Subcutaneous abdominal adipose tissue (tissue), 5 donors: Measurements from ENCODE around the gene GPR84.

Source experiments
- H3K27ac ChIP-seq: one replicate; pipeline ENCODE4 v1.7.0; 2013; ENCODE audit warnings: low read depth, mild to moderate bottlenecking, inconsistent platforms, low read length, moderate library complexity
- H3K27me3 ChIP-seq, 5 donors: one replicate each; pipeline ENCODE4 v1.7.0; 2013; ENCODE audit warnings: low read length in 5 of 5, inconsistent platforms in 1 of 5; ENCODE audit not compliant: control insufficient read depth in 5 of 5, insufficient read depth in 4 of 5
- H3K36me3 ChIP-seq, 5 donors: one replicate each; pipeline ENCODE4 v1.7.0; 2013; ENCODE audit warnings: low read length in 5 of 5; ENCODE audit not compliant: control insufficient read depth in 5 of 5, insufficient read depth in 5 of 5
- H3K4me1 ChIP-seq, 5 donors: one replicate each; pipeline ENCODE4 v1.7.0; 2013; ENCODE audit warnings: low read length in 5 of 5, mild to moderate bottlenecking in 3 of 5, moderate library complexity in 1 of 5; ENCODE audit not compliant: control insufficient read depth in 5 of 5, insufficient read depth in 5 of 5
- H3K4me3 ChIP-seq, 5 donors: one replicate each; pipeline ENCODE4 v1.7.0; 2013; ENCODE audit warnings: low read length in 5 of 5, low read depth in 1 of 5
- H3K9ac ChIP-seq, 5 donors: one replicate each; pipeline ENCODE4 v1.7.0; 2013; ENCODE audit warnings: low read length in 5 of 5, mild to moderate bottlenecking in 4 of 5, moderate library complexity in 3 of 5
- H3K9me3 ChIP-seq, 5 donors: one replicate each; pipeline ENCODE4 v1.7.0; 2013; ENCODE audit warnings: low read length in 5 of 5; ENCODE audit not compliant: control insufficient read depth in 5 of 5
- donor health status: healthy.
- donor health status: healthy.
- donor health status: healthy.
- donor health status: healthy.
- donor health status: healthy.

Gene GPR84

DNA sequence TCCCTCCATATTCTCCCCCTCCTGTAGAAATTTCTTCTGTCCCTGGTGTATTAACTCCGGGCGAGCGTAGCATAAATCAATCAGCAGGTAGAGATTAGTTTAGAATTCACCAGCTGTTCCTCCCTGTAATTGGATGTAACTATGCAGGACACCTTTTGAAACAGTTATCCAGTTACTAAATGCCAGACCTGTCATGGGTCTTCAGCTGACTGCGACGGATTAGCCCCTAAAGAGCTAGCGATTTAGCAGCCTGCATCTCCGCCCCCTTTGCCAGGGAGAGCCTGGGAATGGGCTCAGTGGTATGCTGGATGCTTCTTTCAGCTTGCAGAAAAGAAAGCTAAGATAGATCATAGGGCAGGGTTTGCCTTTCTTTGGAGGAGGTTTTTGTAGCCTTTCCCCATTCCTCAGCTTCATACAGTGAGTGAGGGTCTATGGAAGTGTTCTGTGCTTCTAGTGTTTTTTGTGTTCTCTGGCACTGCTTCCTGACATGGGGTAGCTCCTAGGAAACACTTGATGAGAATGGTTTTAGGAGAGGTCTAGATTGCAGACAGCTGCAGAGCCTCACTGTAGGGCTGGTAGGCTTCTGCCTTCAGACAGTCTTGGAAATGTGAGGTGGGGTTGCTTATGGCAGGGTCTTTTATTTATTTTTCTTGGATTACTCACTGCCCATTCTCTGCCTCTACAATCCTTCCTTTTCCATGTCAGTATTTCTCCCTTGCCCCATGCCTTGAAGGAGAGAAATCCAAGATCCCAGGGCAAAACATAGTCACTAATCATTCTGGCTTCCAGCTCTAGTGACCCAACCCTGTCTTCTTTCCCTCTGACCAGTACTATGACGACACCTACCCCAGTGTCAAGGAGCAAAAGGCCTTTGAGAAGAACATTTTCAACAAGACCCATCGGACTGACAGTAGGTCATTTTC lies 22.6 kb downstream of the GPR84 start:
- Histone ChIP-seq H3K36me3 (peaks cover 30 to 57% (median 46%) of the 10 kb centered on the region in 5 donors), H3K9me3 (no peaks in the 10 kb centered on the region), H3K9ac (no peak overlapping the region), H3K4me1 (peaks cover 5 to 34% (median 22%) of the 10 kb centered on the region in 5 donors), H3K27me3 (no peaks in the 10 kb centered on the region), H3K4me3 (no peak overlapping the region), H3K27ac (no peak overlapping the region)

GRCh38 chr12:54340846-54341245 lies 23.4 kb downstream of the GPR84 start:
- Histone ChIP-seq H3K36me3 (peaks cover 30 to 52% (median 40%) of the 10 kb centered on the region in 5 donors), H3K9me3 (no peaks in the 10 kb centered on the region), H3K27ac (no peak overlapping the region), H3K27me3 (no peaks in the 10 kb centered on the region), H3K4me1 (peaks cover 5 to 34% (median 22%) of the 10 kb centered on the region in 5 donors), H3K9ac (no peak overlapping the region), H3K4me3 (no peak overlapping the region)

GRCh38 chr12:54338698-54339296 lies 25.5 kb downstream of the GPR84 start:
- Histone ChIP-seq H3K4me3 (no peak overlapping the region), H3K4me1 (peaks cover 5 to 40% (median 22%) of the 10 kb centered on the region in 5 donors), H3K27ac (no peak overlapping the region), H3K9ac (no peak overlapping the region), H3K27me3 (no peaks in the 10 kb centered on the region), H3K36me3 (peaks cover 24 to 36% (median 28%) of the 10 kb centered on the region in 5 donors), H3K9me3 (no peaks in the 10 kb centered on the region)

GRCh38 chr12:54337854-54338650 lies 26.2 kb downstream of the GPR84 start:
- H3K9ac ChIP-seq: peak overlapping the region in 1 of 5 donors; percentile 22
- peaks cover 17 to 29% (median 21%) of the 10 kb centered on the region in 5 donors for H3K36me3 ChIP-seq
- H3K4me1 ChIP-seq: peaks cover 5 to 40% (median 22%) of the 10 kb centered on the region in 5 donors
- H3K27me3 ChIP-seq: no peaks in the 10 kb centered on the region
- no peak overlapping the region for H3K4me3 ChIP-seq
- H3K27ac ChIP-seq: peak overlapping the region; percentile 26
- no peaks in the 10 kb centered on the region for H3K9me3 ChIP-seq

DNA sequence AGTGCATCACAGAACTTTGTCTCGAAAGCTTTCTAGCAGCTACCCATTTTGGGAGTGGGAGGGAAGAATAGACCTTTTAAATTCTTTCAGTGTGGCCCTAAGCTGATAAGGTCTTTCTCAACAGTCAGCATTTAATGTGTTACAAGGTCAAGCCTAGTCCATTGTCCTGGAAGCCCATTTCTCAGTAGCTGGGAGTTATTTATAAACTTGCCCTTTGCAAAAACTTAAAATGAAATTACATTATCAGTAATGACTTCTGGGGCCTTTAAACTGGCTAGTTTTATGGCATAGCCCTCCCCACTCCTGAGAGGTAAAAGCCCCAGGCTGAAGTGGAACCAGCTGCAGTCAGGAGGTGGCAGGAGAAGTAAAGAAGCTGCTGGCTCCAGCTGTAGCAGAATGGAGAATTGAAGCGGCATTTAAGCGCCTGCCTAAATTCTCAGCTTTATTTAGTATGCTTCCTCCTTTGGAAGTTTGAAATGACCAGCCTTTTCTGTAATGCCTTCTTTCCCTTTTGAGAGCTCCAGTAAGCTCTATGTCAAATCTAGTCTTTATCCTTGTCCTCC lies 26.9 kb downstream of the GPR84 start:
- Histone ChIP-seq H3K9ac (peak overlapping the region in 1 of 5 donors; percentile 22), H3K4me1 (peaks cover 5 to 44% (median 23%) of the 10 kb centered on the region in 5 donors), H3K9me3 (no peaks in the 10 kb centered on the region), H3K36me3 (peaks cover 10 to 22% (median 16%) of the 10 kb centered on the region in 5 donors), H3K27me3 (no peaks in the 10 kb centered on the region), H3K27ac (peak overlapping the region; percentile 26), H3K4me3 (no peak overlapping the region)

- H3K9ac ChIP-seq: no peak overlapping the region
- H3K4me3 ChIP-seq: no peak overlapping the region
- H3K4me1 ChIP-seq: peaks cover 3 to 44% (median 25%) of the 10 kb centered on the region in 5 donors
- H3K36me3 ChIP-seq: peaks cover 0 to 5% (median 3%) of the 10 kb centered on the region in 5 donors
- H3K9me3 ChIP-seq: no peaks in the 10 kb centered on the region
- H3K27ac ChIP-seq: no peak overlapping the region
- no peaks in the 10 kb centered on the region for H3K27me3 ChIP-seq
Observed at GRCh38 chr12:54333420-54334034, 30.8 kb downstream of the GPR84 start.

- Histone ChIP-seq H3K27ac (no peak overlapping the region), H3K36me3 (peaks cover 0 to 6% (median 3%) of the 10 kb centered on the region in 5 donors), H3K27me3 (no peaks in the 10 kb centered on the region), H3K4me3 (no peak overlapping the region), H3K9ac (no peak overlapping the region), H3K9me3 (no peaks in the 10 kb centered on the region), H3K4me1 (peaks cover 0 to 35% (median 15%) of the 10 kb centered on the region in 5 donors)
Observed at GRCh38 chr12:54331461-54331860, 32.8 kb downstream of the GPR84 start.

- H3K9ac ChIP-seq: peak overlapping the region in 1 of 5 donors; percentile 48
- no peaks in the 10 kb centered on the region for H3K27me3 ChIP-seq
- H3K9me3 ChIP-seq: no peaks in the 10 kb centered on the region
- H3K36me3 ChIP-seq: peaks cover 0 to 6% (median 3%) of the 10 kb centered on the region in 5 donors
- no peak overlapping the region for H3K27ac ChIP-seq
- H3K4me1 ChIP-seq: peaks cover 0 to 42% (median 22%) of the 10 kb centered on the region in 5 donors
- H3K4me3 ChIP-seq: no peak overlapping the region
Observed at GRCh38 chr12:54330442-54330841, 33.8 kb downstream of the GPR84 start.

GRCh38 chr12:54329759-54330158 lies 34.5 kb downstream of the GPR84 start:
- Histone ChIP-seq H3K4me3 (no peak overlapping the region), H3K9me3 (no peaks in the 10 kb centered on the region), H3K27me3 (no peaks in the 10 kb centered on the region), H3K9ac (no peak overlapping the region), H3K27ac (no peak overlapping the region), H3K36me3 (peaks cover 0 to 6% (median 3%) of the 10 kb centered on the region in 5 donors), H3K4me1 (peaks cover 0 to 43% (median 25%) of the 10 kb centered on the region in 5 donors)
